Mucosa of descending colon (tissue), 3 donors: Measurements from ENCODE around the gene SPTBN1. TPM values are rescaled to one million over a fixed set of nuclear protein-coding genes. Genes with fewer than 3 reads are reported as not detected.

Experiments
- ATAC-seq: fragments of 200-7000 bp; cut with Tn5 transposase; one replicate; pipeline ENCODE4 v1.9.1; 2020; ENCODE audit warnings: mild to moderate bottlenecking, moderate library complexity
- DNase-seq, 3 donors: peaks; one replicate each; pipeline ENCODE4 v3.0.0-alpha.2; 2020
- H3K36me3 ChIP-seq: fragments of 200-600 bp; one replicate; pipeline ENCODE4 v1.8.0; 2021; ENCODE audit warnings: low read depth, mild to moderate bottlenecking
- H3K4me1 ChIP-seq: fragments of 200-600 bp; one replicate; pipeline ENCODE4 v1.8.0; 2021; ENCODE audit warnings: low read depth, mild to moderate bottlenecking
- H3K4me3 ChIP-seq: fragments of 200-600 bp; one replicate; pipeline ENCODE4 v1.8.0; 2021; ENCODE audit warnings: mild to moderate bottlenecking
- H3K9me3 ChIP-seq: fragments of 200-600 bp; one replicate; pipeline ENCODE4 v1.8.0; 2021; ENCODE audit warnings: mild to moderate bottlenecking
- intact Hi-C, 2 donors: fragments of 100-400 bp; cut with DNase I in 1 of 2; cut with micrococcal nuclease in 1 of 2; formaldehyde crosslinking; loops; one replicate each; pipeline versions ENCODE4 v1.11.0 to v1.11.1; 2022; cut with DNase I, micrococcal nuclease
- total RNA-seq, 3 donors: library from RNA; stranded (reverse); fragmentation: NEBNext Ultra II Directional in 2 of 3; extraction: Animal tissue kit (Norgen Biotek cat#: 25700) in 2 of 3; gene quantifications; one replicate each; pipeline versions ENCODE4 v1.2.1 to v1.2.4, GENCODE V29; 2021 to 2023
- TF ChIP-seq, protein P1 (sequence below): fragments of 200-600 bp; IDR thresholded peaks from one replicate; pipeline ENCODE4 v1.8.0; 2022; ENCODE audit warnings: antibody characterized with exemption, mild to moderate bottlenecking
- donor health status: DM: no; HTN: no; CAD: no; lungs with moderate emphysema.
- donor health status: DM: no; HTN: no; CAD: no.
- donor health status: DM: no; HTN: yes; CAD: no.

Gene SPTBN1
- total RNA-seq, 3 donors from 2014 or later: 237 to 396 (median 392) TPM

DNA sequence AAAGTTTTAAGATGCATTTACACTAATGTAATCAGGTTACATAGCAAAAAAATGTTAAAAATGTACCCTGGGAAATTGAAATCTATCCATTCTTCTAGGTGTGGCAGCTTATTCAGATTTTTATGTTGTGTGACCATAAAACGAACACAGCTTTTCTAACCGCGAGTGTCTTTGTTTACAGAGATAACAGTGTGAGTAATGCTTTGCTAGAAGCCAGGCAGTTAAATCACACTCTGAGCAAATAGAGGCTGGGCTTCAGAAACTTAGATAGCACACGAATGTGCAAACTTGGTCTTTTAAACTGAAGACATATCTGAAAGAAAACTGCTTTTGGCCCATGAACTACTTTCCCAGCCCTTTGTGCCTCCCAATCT is 116.1 kb downstream of the SPTBN1 start:
- Histone ChIP-seq H3K4me3 (no peak overlapping the region), H3K9me3 (no peaks in the 10 kb centered on the region), H3K36me3 (peaks cover 3% of the 10 kb centered on the region), H3K4me1 (peaks cover 93% of the 10 kb centered on the region)
- TF ChIP-seq, protein P1, sequence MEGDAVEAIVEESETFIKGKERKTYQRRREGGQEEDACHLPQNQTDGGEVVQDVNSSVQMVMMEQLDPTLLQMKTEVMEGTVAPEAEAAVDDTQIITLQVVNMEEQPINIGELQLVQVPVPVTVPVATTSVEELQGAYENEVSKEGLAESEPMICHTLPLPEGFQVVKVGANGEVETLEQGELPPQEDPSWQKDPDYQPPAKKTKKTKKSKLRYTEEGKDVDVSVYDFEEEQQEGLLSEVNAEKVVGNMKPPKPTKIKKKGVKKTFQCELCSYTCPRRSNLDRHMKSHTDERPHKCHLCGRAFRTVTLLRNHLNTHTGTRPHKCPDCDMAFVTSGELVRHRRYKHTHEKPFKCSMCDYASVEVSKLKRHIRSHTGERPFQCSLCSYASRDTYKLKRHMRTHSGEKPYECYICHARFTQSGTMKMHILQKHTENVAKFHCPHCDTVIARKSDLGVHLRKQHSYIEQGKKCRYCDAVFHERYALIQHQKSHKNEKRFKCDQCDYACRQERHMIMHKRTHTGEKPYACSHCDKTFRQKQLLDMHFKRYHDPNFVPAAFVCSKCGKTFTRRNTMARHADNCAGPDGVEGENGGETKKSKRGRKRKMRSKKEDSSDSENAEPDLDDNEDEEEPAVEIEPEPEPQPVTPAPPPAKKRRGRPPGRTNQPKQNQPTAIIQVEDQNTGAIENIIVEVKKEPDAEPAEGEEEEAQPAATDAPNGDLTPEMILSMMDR: no peak
- DNase-seq (peak in 1 of 3 donors; percentile 62), ATAC-seq (peak; percentile 67)
- intact Hi-C loops: no loop called here

DNA sequence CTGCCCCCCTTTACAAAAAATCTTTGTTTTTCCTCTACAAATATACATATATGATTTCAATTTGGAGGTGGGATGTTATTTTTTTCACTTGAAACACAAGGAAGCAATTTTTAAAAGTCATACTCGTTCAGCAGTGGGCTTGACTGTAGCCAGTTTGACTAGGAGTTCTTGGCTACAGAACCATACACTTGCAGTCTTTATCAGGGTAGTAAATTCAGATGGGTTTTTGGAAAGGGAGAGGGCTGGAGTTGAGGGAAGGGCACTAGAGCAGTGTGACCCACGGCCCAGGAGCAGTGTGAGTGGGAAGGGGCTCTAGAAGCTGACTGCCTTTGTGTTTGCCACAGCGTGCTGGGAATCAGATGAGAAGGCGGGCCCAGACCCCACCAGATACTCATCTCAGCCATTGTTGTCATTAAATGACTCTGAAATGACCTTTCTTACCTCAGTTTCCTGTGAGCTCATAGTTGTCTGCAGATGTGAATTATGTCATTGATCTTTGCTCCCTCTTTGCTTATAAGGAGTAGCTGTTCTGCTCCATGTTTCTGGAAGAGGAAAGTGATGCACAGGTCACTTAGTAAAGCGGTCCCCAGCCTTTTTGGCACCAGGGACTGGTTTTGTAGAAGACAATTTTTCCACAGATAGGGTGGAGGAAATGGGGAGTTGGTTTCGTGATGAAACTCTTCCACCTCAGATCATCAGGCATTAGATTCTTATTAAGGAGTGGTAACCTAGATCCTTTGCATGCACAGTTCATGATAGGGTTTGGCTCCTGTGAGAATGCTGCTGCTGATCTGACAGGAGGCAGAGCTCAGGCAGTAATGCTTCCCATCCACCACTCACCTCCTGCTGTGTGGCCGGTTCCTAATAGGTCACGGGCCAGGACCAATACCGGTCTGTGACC is 116.8 kb downstream of the SPTBN1 start:
- Histone ChIP-seq H3K4me3 (no peak overlapping the region), H3K36me3 (peaks cover 3% of the 10 kb centered on the region), H3K4me1 (peaks cover 95% of the 10 kb centered on the region), H3K9me3 (no peaks in the 10 kb centered on the region)
- peak; percentile 14 for ATAC-seq
- TF ChIP-seq, protein P1: no peak
- intact Hi-C loops: no loop called here
- DNase-seq: peak in 1 of 3 donors; percentile 48

DNA sequence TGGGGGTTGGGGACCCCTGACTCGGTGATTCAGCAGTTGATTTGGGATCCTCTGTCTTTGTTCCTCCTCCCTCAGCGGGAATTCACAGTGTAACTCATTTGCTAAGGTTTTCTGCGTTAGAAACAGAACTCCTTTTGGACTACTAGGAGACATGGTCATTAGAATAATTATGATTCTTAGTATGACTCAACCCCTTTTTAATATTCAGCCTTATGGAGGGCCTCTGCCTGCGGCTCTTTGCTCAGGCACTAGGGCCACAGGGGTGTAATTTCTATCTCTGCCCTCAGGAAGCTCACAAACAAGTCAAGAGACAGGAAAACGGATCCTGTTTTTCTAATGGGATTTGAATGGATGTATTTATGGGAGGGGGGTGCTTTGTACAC is 117.4 kb downstream of the SPTBN1 start:
- Histone ChIP-seq H3K4me1 (peaks cover 95% of the 10 kb centered on the region), H3K9me3 (no peaks in the 10 kb centered on the region), H3K4me3 (no peak overlapping the region), H3K36me3 (peaks cover 3% of the 10 kb centered on the region)
- intact Hi-C loops: no loop called here
- DNase-seq (no peak), ATAC-seq (no peak)
- TF ChIP-seq, protein P1: no peak

DNA sequence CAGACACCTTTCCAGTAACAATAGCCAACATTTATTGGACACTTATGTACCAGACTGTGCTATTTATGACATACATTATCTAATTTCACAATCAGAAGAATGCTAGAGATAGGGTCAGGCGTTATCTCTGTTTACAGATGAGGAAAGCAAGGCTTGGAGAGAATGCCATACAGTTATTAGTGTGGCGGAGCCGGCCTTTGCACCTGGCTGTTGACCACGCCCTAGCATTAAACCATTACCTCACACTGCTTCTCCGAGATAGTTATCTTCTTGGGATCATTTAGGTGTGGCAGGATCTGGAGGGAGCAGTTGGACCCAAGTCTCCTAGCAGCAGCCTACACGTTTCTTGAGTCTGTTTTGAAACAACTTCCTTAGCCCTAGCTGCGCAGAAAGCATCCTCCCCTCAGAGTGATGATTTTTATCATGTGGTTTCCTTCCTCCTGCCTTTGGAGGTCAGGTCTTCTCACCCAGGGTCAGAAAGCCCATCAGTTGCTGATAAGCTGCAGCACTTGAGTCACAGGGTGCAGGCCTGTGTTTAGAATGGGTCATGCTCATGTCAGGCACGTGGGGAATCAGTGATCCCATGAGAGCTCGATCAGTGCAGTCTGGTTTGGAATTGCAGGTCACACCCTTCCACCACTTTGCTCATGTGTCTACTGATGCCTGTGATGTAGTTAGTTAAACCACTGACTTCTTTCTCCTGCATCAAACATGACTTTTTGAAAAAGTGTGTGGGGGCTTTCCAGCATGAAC is 118.2 kb downstream of the SPTBN1 start:
- TF ChIP-seq, protein P1: no peak
- peak; percentile 78 for ATAC-seq
- intact Hi-C loops: no loop called here
- H3K4me1 ChIP-seq: peaks cover 93% of the 10 kb centered on the region
- peak; percentile 71 to 86 (median 80) for DNase-seq
- no peaks in the 10 kb centered on the region for H3K9me3 ChIP-seq
- peaks cover 3% of the 10 kb centered on the region for H3K36me3 ChIP-seq
- no peak overlapping the region for H3K4me3 ChIP-seq

DNA sequence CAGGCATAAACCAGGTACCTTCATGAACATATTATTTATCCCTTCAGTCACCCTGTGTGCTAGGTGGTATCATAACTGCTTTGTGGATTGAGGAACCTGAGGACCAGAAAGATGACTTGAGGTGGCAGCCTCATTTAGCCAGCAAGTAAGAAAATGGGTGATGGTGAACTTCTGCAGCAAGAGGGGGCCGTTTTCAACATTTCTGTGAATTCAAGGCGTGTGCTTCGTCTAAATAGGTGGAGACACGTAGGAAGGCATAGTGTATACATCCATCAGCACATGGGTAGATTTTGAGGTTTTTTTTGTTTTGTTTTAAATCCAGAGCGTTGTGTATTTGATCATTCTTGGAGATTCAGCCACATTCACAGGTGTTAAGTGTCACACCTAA is 118.7 kb downstream of the SPTBN1 start:
- DNase-seq (no peak), ATAC-seq (no peak)
- no peak overlapping the region for H3K4me3 ChIP-seq
- intact Hi-C loops: no loop called here
- peaks cover 3% of the 10 kb centered on the region for H3K36me3 ChIP-seq
- peaks cover 94% of the 10 kb centered on the region for H3K4me1 ChIP-seq
- no peaks in the 10 kb centered on the region for H3K9me3 ChIP-seq
- TF ChIP-seq, protein P1: no peak
